ENCODE results near the gene RHEBL1.

The RHEBL1 gene

GRCh38 chr12:49110464-49111155 lies 40.8 kb upstream of the RHEBL1 start, which contains the start of gene LMBR1L (continued):
- TF ChIP-seq ZNF302 (tag by site-specific recombination; IDR thresholded peaks at IDR 0.05; ENCODE audit: low read depth) (no peak), ZNF138 (tag by site-specific recombination; IDR thresholded peaks at IDR 0.05; ENCODE audit: borderline replicate concordance) (no peak), ZNF133 (tag by site-specific recombination; IDR thresholded peaks at IDR 0.05) (no peak), ZEB2 (tag by site-specific recombination; IDR thresholded peaks at IDR 0.05) (no peak; the same call in 1 of the 2 replicates), ZNF548 (tag by site-specific recombination; IDR thresholded peaks at IDR 0.05) (no peak), ZNF146 (tag by site-specific recombination; IDR thresholded peaks at IDR 0.05) (no peak; the same call in 1 of the 2 replicates), ZNF335 (tag by site-specific recombination; conservative IDR thresholded peaks at IDR 0.05) (peak; percentile 86), ZBTB48 (tag by site-specific recombination; IDR thresholded peaks at IDR 0.05) (peak; percentile 94)
- TF ChIP-seq, protein P1, sequence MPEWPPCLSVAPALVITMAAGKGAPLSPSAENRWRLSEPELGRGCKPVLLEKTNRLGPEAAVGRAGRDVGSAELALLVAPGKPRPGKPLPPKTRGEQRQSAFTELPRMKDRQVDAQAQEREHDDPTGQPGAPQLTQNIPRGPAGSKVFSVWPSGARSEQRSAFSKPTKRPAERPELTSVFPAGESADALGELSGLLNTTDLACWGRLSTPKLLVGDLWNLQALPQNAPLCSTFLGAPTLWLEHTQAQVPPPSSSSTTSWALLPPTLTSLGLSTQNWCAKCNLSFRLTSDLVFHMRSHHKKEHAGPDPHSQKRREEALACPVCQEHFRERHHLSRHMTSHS (tag by site-specific recombination; IDR thresholded peaks at IDR 0.05) = no peak

- ChIA-PET POLR2A (interaction anchor here (1.0 to 4.3 kb wide), 9 partner anchors 9 to 90 kb away, joined by 4 to 75 read pairs (median 12); partner anchors contain the start of genes DHH, TUBA1A and TUBA1B), CTCF (interaction anchor here (0.6 to 7.5 kb wide), 14 partner anchors 10 to 129 kb away, joined by 3 to 53 read pairs (median 6); partner anchors contain the start of genes DHH, RHEBL1 and TUBA1B)
- Histone ChIP-seq H3K27ac (ENCODE audit: extremely low read depth, low read depth, low read length) (peak overlapping the region; percentile 84), H3K4me1 (ENCODE audit: control insufficient read depth, insufficient read depth, low read length) (peaks cover 10% of the 10 kb centered on the region), H3K36me3 (ENCODE audit: control insufficient read depth in 2 of 2, insufficient read depth in 1 of 2, low read length in 2 of 2) (peaks cover 0 to 26% of the 10 kb centered on the region in 2 experiments; a peak in 1 of 3 replicates), H3K9me3 (ENCODE audit: control insufficient read depth, insufficient read depth, low read depth, low read length) (no peaks in the 10 kb centered on the region), H3K4me3 (ENCODE audit: low read depth, low read length) (peak overlapping the region; percentile 98)
- TF ChIP-seq ZFP69B (tag by site-specific recombination; IDR thresholded peaks at IDR 0.05) (no peak), KLF1 (tag by site-specific recombination; IDR thresholded peaks at IDR 0.05) (peak; percentile 27; the same call in 1 of the 2 replicates), ZNF366 (tag by site-specific recombination; conservative IDR thresholded peaks at IDR 0.05) (peak; percentile 34; the same call in 1 of the 2 replicates), GLIS2 (tag by site-specific recombination; IDR thresholded peaks at IDR 0.05) (0 out of 2 replicates have a peak, but pooled peaks have one; percentile 33), KLF17 (tag by site-specific recombination; IDR thresholded peaks at IDR 0.05) (peak; percentile 19; the same call in 1 of the 2 replicates), ZNF214 (tag by site-specific recombination; IDR thresholded peaks at IDR 0.05; ENCODE audit: borderline replicate concordance) (no peak), KLF10 (tag by site-specific recombination; IDR thresholded peaks at IDR 0.05) (peak; percentile 19; the same call in 1 of the 2 replicates), ZNF341 (tag by site-specific recombination; IDR thresholded peaks at IDR 0.05; ENCODE audit: low read depth) (peak; percentile 79), ZBTB20 (tag by site-specific recombination; IDR thresholded peaks at IDR 0.05) (peak; percentile 23; the same call in 1 of the 2 replicates), MZF1 (tag by site-specific recombination; IDR thresholded peaks at IDR 0.05; ENCODE audit: borderline replicate concordance) (peak; percentile 16; the same call in 1 of the 2 replicates), ZNF169 (tag by site-specific recombination; IDR thresholded peaks at IDR 0.05) (no peak), ZNF132 (tag by site-specific recombination; IDR thresholded peaks at IDR 0.05; ENCODE audit: borderline replicate concordance) (no peak), SP7 (tag by site-specific recombination; IDR thresholded peaks at IDR 0.05) (0 out of 2 replicates have a peak, but pooled peaks have one; percentile 12), ZNF423 (tag by site-specific recombination; IDR thresholded peaks at IDR 0.05) (peak; percentile 42; the same call in 1 of the 2 replicates), ZNF114 (tag by site-specific recombination; IDR thresholded peaks at IDR 0.05) (no peak), TRIM28 (IDR thresholded peaks at IDR 0.05; ENCODE audit: borderline replicate concordance, low read length) (no peak), ZXDB (tag by site-specific recombination; IDR thresholded peaks at IDR 0.05) (no peak), ZNF335 (tag by site-specific recombination; conservative IDR thresholded peaks at IDR 0.05) (0 out of 2 replicates have a peak, but pooled peaks have one; percentile 2), ZNF558 (tag by site-specific recombination; IDR thresholded peaks at IDR 0.05) (no peak)
- TF ChIP-seq, protein P2, sequence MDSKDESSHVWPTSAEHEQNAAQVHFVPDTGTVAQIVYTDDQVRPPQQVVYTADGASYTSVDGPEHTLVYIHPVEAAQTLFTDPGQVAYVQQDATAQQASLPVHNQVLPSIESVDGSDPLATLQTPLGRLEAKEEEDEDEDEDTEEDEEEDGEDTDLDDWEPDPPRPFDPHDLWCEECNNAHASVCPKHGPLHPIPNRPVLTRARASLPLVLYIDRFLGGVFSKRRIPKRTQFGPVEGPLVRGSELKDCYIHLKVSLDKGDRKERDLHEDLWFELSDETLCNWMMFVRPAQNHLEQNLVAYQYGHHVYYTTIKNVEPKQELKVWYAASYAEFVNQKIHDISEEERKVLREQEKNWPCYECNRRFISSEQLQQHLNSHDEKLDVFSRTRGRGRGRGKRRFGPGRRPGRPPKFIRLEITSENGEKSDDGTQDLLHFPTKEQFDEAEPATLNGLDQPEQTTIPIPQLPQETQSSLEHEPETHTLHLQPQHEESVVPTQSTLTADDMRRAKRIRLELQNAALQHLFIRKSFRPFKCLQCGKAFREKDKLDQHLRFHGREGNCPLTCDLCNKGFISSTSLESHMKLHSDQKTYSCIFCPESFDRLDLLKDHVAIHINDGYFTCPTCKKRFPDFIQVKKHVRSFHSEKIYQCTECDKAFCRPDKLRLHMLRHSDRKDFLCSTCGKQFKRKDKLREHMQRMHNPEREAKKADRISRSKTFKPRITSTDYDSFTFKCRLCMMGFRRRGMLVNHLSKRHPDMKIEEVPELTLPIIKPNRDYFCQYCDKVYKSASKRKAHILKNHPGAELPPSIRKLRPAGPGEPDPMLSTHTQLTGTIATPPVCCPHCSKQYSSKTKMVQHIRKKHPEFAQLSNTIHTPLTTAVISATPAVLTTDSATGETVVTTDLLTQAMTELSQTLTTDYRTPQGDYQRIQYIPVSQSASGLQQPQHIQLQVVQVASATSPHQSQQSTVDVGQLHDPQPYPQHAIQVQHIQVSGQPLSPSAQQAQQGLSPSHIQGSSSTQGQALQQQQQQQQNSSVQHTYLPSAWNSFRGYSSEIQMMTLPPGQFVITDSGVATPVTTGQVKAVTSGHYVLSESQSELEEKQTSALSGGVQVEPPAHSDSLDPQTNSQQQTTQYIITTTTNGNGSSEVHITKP (tag by site-specific recombination; IDR thresholded peaks at IDR 0.05) = no peak
These were observed 40.1 kb upstream of the RHEBL1 start for GRCh38 chr12:49109641-49110463.
